WTC11 (cell line): ENCODE results near the gene RPS6KA2. TPM values are rescaled to one million over a fixed set of nuclear protein-coding genes. Genes with fewer than 3 reads are reported as not detected.

Experiments used
- ATAC-seq: fragments of 200-7000 bp; cut with Tn5 transposase; 2 replicates; pipeline ENCODE4 v1.10.0; 2021; ENCODE audit warnings: mild to moderate bottlenecking, moderate library complexity
- CTCF ChIA-PET: fragments of 300-600 bp; sonication (Branson Sonifier 250); formaldehyde crosslinking; loops from one replicate; lab custom pipeline; 2021; ENCODE audit warnings: antibody characterized with exemption; lab: Charles Lee
- POLR2A ChIA-PET: fragments of 350-600 bp; sonication (Branson Sonifier 250); formaldehyde crosslinking; loops from one replicate; lab custom pipeline; 2021; ENCODE audit warnings: antibody characterized with exemption; lab: Charles Lee
- DNase-seq: peaks from one replicate; pipeline ENCODE4 v3.0.0; 2021; ENCODE audit warnings: low spot score
- H3K27ac Mint-ChIP-seq: 2 replicates; pipeline ENCODE4 v1.8.0; 2021; ENCODE audit warnings: mixed read lengths
- H3K27me3 Mint-ChIP-seq: 2 replicates; pipeline ENCODE4 v1.8.0; 2021; ENCODE audit warnings: low read depth, mild to moderate bottlenecking, moderate library complexity, mixed read lengths
- H3K36me3 Mint-ChIP-seq: 2 replicates; pipeline ENCODE4 v1.8.0; 2021; ENCODE audit warnings: mixed read lengths
- H3K4me1 Mint-ChIP-seq: 2 replicates; pipeline ENCODE4 v1.8.0; 2022; ENCODE audit warnings: mixed read lengths
- H3K4me3 Mint-ChIP-seq: 2 replicates; pipeline ENCODE4 v1.8.0; 2021; ENCODE audit warnings: mild to moderate bottlenecking, moderate library complexity, mixed read lengths
- H3K9me3 Mint-ChIP-seq: 2 replicates; pipeline ENCODE4 v1.8.0; 2021; ENCODE audit warnings: mixed read lengths
- AR ChIP-seq: fragments of 250-450 bp; sonication (Bioruptor Pico); IDR thresholded peaks from 2 replicates; pipeline ENCODE4 v1.9.0; 2021; ENCODE audit warnings: mild to moderate bottlenecking
- E2F1 ChIP-seq: sonication (generic); formaldehyde crosslinking; IDR thresholded peaks from 2 replicates; pipeline ENCODE4 v1.8.0; 2022; ENCODE audit warnings: mild to moderate bottlenecking, missing genetic modification reagents
- E2F4 ChIP-seq: sonication (generic); formaldehyde crosslinking; IDR thresholded peaks from 2 replicates; pipeline ENCODE4 v1.8.1; 2022; ENCODE audit warnings: low read depth, mild to moderate bottlenecking, moderate library complexity, missing genetic modification reagents, borderline replicate concordance
- MXD4 ChIP-seq: fragments of 250-450 bp; sonication (Bioruptor Pico); IDR thresholded peaks from 2 replicates; pipeline ENCODE4 v1.8.0; 2021; ENCODE audit warnings: mild to moderate bottlenecking, moderate library complexity, borderline replicate concordance
- NFE2L1 ChIP-seq: sonication (generic); formaldehyde crosslinking; IDR thresholded peaks from 2 replicates; pipeline ENCODE4 v1.8.1; 2023; ENCODE audit warnings: missing genetic modification reagents
- NFYB ChIP-seq: sonication (generic); formaldehyde crosslinking; conservative IDR thresholded peaks from 2 replicates; pipeline ENCODE4 v1.8.0; 2022; ENCODE audit warnings: low read depth, missing genetic modification reagents
- NR1H2 ChIP-seq: sonication (generic); formaldehyde crosslinking; IDR thresholded peaks from 2 replicates; pipeline ENCODE4 v1.9.0; 2021; ENCODE audit warnings: mild to moderate bottlenecking, moderate library complexity, missing genetic modification reagents
- RORB ChIP-seq: fragments of 250-450 bp; sonication (Bioruptor Pico); IDR thresholded peaks from 2 replicates; pipeline ENCODE4 v1.9.0; 2021; ENCODE audit warnings: mild to moderate bottlenecking
- STAT6 ChIP-seq: sonication (generic); formaldehyde crosslinking; conservative IDR thresholded peaks from 2 replicates; pipeline ENCODE4 v1.8.1; 2023; ENCODE audit warnings: mild to moderate bottlenecking, low read depth, missing genetic modification reagents, moderate library complexity
- ZBTB43 ChIP-seq: sonication (generic); formaldehyde crosslinking; IDR thresholded peaks from 2 replicates; pipeline ENCODE4 v1.8.1; 2023; ENCODE audit warnings: mild to moderate bottlenecking, missing genetic modification reagents
- ZNF232 ChIP-seq: sonication (generic); formaldehyde crosslinking; IDR thresholded peaks from 2 replicates; pipeline ENCODE4 v1.8.0; 2022; ENCODE audit warnings: mild to moderate bottlenecking, missing genetic modification reagents
- ZNF263 ChIP-seq: sonication (generic); formaldehyde crosslinking; IDR thresholded peaks from 2 replicates; pipeline ENCODE4 v1.8.1; 2022; ENCODE audit warnings: low read depth, mild to moderate bottlenecking, moderate library complexity, missing genetic modification reagents
- ZNF396 ChIP-seq: fragments of 250-450 bp; sonication (Bioruptor Pico); IDR thresholded peaks from 2 replicates; pipeline ENCODE4 v1.8.0; 2021; ENCODE audit warnings: mild to moderate bottlenecking, moderate library complexity, borderline replicate concordance
- ZNF416 ChIP-seq: fragments of 250-450 bp; sonication (Bioruptor Pico); IDR thresholded peaks from 2 replicates; pipeline ENCODE4 v1.9.0; 2021; ENCODE audit warnings: mild to moderate bottlenecking, inconsistent platforms
- ZNF532 ChIP-seq: fragments of 250-450 bp; sonication (Bioruptor Pico); IDR thresholded peaks from 2 replicates; pipeline ENCODE4 v1.9.0; 2021; ENCODE audit warnings: mild to moderate bottlenecking, borderline replicate concordance
- total RNA-seq: library from RNA; stranded (reverse); gene quantifications from 3 replicates; pipeline ENCODE4 v1.2.3, GENCODE V29; 2021

The RPS6KA2 gene
- total RNA-seq, 1 experiment from 2014 or later, result 24.2 TPM

- TF ChIP-seq E2F4 (CRISPR knock-in tag) (no peak), MXD4 (no peak), ZNF232 (no peak), NR1H2 (no peak), ZBTB43 (no peak), NFE2L1 (CRISPR knock-in tag) (no peak)
- TF ChIP-seq, all 79 proteins: peak for 0
Measured at GRCh38 chr6:166616261-166617238, 10.5 kb downstream of the RPS6KA2 start (continued).

GRCh38 chr6:166615059-166615770 lies 11.8 kb downstream of the RPS6KA2 start:
- POLR2A ChIA-PET, result no interaction called here
- H3K4me3 Mint-ChIP-seq, result no peak overlapping the region; the same call in 1 of the 2 replicates
- H3K4me1 Mint-ChIP-seq, result peaks cover 69% of the 10 kb centered on the region
- peaks cover 13% of the 10 kb centered on the region for H3K36me3 Mint-ChIP-seq
- DNase-seq (no peak), ATAC-seq (no peak; the same call in 1 of the 2 replicates)
- CTCF ChIA-PET, result interaction anchor here (0.5 kb wide), 1 partner anchor 12 kb away, joined by 6 read pairs; no protein-coding TSS in a partner anchor
- H3K27me3 Mint-ChIP-seq, result no peaks in the 10 kb centered on the region
- peak overlapping the region; percentile 95 for H3K27ac Mint-ChIP-seq
- no peaks in the 10 kb centered on the region for H3K9me3 Mint-ChIP-seq
- TF ChIP-seq E2F4 (CRISPR knock-in tag) (no peak), ZNF416 (CRISPR knock-in tag) (no peak), RORB (no peak), AR (CRISPR knock-in tag) (no peak), ZNF532 (CRISPR knock-in tag) (no peak), ZNF263 (CRISPR knock-in tag) (no peak), ZNF396 (CRISPR knock-in tag) (no peak), STAT6 (CRISPR knock-in tag) (no peak), E2F1 (CRISPR knock-in tag) (no peak), NFYB (no peak)
